Muscle layer of colon (tissue), 2 donors: Measurements from ENCODE around the gene ZNF599.

Experiments used
- H3K27ac ChIP-seq: one replicate; pipeline ENCODE4 v1.7.0; 2013; ENCODE audit warnings: low read depth, mild to moderate bottlenecking, low read length, moderate library complexity
- H3K27me3 ChIP-seq, 2 donors: one replicate each; pipeline ENCODE4 v1.7.0; 2013; ENCODE audit warnings: low read length in 2 of 2, mild to moderate bottlenecking in 2 of 2; ENCODE audit not compliant: insufficient read depth in 2 of 2, control insufficient read depth in 1 of 2
- H3K36me3 ChIP-seq: one replicate; pipeline ENCODE4 v1.7.0; 2013; ENCODE audit warnings: mild to moderate bottlenecking, low read length; ENCODE audit not compliant: insufficient read depth
- H3K4me1 ChIP-seq: one replicate; pipeline ENCODE4 v1.7.0; 2013; ENCODE audit warnings: mild to moderate bottlenecking, low read length; ENCODE audit not compliant: insufficient read depth
- H3K4me3 ChIP-seq, 2 donors: one replicate each; pipeline ENCODE4 v1.7.0; 2013; ENCODE audit warnings: low read length in 2 of 2, low read depth in 1 of 2, mild to moderate bottlenecking in 1 of 2, moderate library complexity in 1 of 2
- H3K9ac ChIP-seq: one replicate; pipeline ENCODE4 v1.7.0; 2013; ENCODE audit warnings: low read length
- H3K9me3 ChIP-seq: one replicate; pipeline ENCODE4 v1.7.0; 2013; ENCODE audit warnings: mild to moderate bottlenecking, low read length
- donor health status: abdominal sarcoma.
- donor health status: Adenocarcinoma of cecum.

Gene ZNF599

GRCh38 chr19:34734537-34735103, 38.4 kb downstream of the ZNF599 start:
- Histone ChIP-seq H3K9ac (peak overlapping the region; percentile 88), H3K36me3 (peaks cover 30% of the 10 kb centered on the region), H3K4me1 (peaks cover 26% of the 10 kb centered on the region), H3K4me3 (peak overlapping the region; percentile 88 to 91), H3K9me3 (peaks cover 13% of the 10 kb centered on the region), H3K27me3 (no peaks in the 10 kb centered on the region), H3K27ac (peak overlapping the region; percentile 85)

GRCh38 chr19:34733746-34734536, 39.1 kb downstream of the ZNF599 start, which contains the start of gene ZNF181:
ZNF181 (plus strand) TSS chr19:34734243; CDS start chr19:34735038, 795 bp downstream.
- H3K9me3 ChIP-seq = peaks cover 7% of the 10 kb centered on the region
- peaks cover 26% of the 10 kb centered on the region for H3K4me1 ChIP-seq
- H3K27me3 ChIP-seq = no peaks in the 10 kb centered on the region
- peak within 1 kb of the TSS; percentile 88 for H3K9ac ChIP-seq
- peaks cover 23% of the 10 kb centered on the region for H3K36me3 ChIP-seq
- peak within 1 kb of the TSS; percentile 85 for H3K27ac ChIP-seq
- peak within 1 kb of the TSS; percentile 88 to 91 for H3K4me3 ChIP-seq

- Histone ChIP-seq H3K36me3 (peaks cover 18% of the 10 kb centered on the region), H3K9me3 (peaks cover 7% of the 10 kb centered on the region), H3K27ac (peak overlapping the region; percentile 85), H3K9ac (peak overlapping the region; percentile 88), H3K4me1 (peaks cover 26% of the 10 kb centered on the region), H3K27me3 (no peaks in the 10 kb centered on the region), H3K4me3 (peak overlapping the region; percentile 88 to 91)
Measured at GRCh38 chr19:34733266-34733745, 39.7 kb downstream of the ZNF599 start.

- Histone ChIP-seq H3K9me3 (peaks cover 3% of the 10 kb centered on the region), H3K9ac (no peak overlapping the region), H3K4me3 (peak overlapping the region; percentile 88 to 91), H3K27ac (peak overlapping the region; percentile 85), H3K36me3 (peaks cover 12% of the 10 kb centered on the region), H3K27me3 (no peaks in the 10 kb centered on the region), H3K4me1 (peaks cover 26% of the 10 kb centered on the region)
Measured at GRCh38 chr19:34732612-34733211, 40.3 kb downstream of the ZNF599 start.

GRCh38 chr19:34731964-34732363, 41.1 kb downstream of the ZNF599 start:
- no peak overlapping the region for H3K27ac ChIP-seq
- H3K9me3 ChIP-seq = no peaks in the 10 kb centered on the region
- H3K4me1 ChIP-seq = peaks cover 26% of the 10 kb centered on the region
- no peak overlapping the region for H3K4me3 ChIP-seq
- no peaks in the 10 kb centered on the region for H3K27me3 ChIP-seq
- no peak overlapping the region for H3K9ac ChIP-seq
- peaks cover 8% of the 10 kb centered on the region for H3K36me3 ChIP-seq

- no peak overlapping the region for H3K4me3 ChIP-seq
- no peaks in the 10 kb centered on the region for H3K27me3 ChIP-seq
- peaks cover 7% of the 10 kb centered on the region for H3K36me3 ChIP-seq
- no peak overlapping the region for H3K9ac ChIP-seq
- H3K27ac ChIP-seq = no peak overlapping the region
- H3K4me1 ChIP-seq = peaks cover 24% of the 10 kb centered on the region
- no peaks in the 10 kb centered on the region for H3K9me3 ChIP-seq
Measured at GRCh38 chr19:34731019-34731829, 41.8 kb downstream of the ZNF599 start.

- Histone ChIP-seq H3K4me3 (no peak overlapping the region), H3K9me3 (no peaks in the 10 kb centered on the region), H3K36me3 (no peaks in the 10 kb centered on the region), H3K4me1 (no peaks in the 10 kb centered on the region), H3K27ac (no peak overlapping the region), H3K9ac (no peak overlapping the region), H3K27me3 (no peaks in the 10 kb centered on the region)
Measured at GRCh38 chr19:34725400-34725799, 47.6 kb downstream of the ZNF599 start.

GRCh38 chr19:34722353-34722752, 50.7 kb downstream of the ZNF599 start:
- Histone ChIP-seq H3K9ac (no peak overlapping the region), H3K9me3 (no peaks in the 10 kb centered on the region), H3K4me3 (no peak overlapping the region), H3K27me3 (no peaks in the 10 kb centered on the region), H3K4me1 (no peaks in the 10 kb centered on the region), H3K36me3 (no peaks in the 10 kb centered on the region), H3K27ac (no peak overlapping the region)

- H3K4me3 ChIP-seq = no peak overlapping the region
- H3K27ac ChIP-seq = no peak overlapping the region
- no peaks in the 10 kb centered on the region for H3K36me3 ChIP-seq
- peaks cover 4% of the 10 kb centered on the region for H3K9me3 ChIP-seq
- no peaks in the 10 kb centered on the region for H3K4me1 ChIP-seq
- H3K9ac ChIP-seq = no peak overlapping the region
- no peaks in the 10 kb centered on the region for H3K27me3 ChIP-seq
Measured at GRCh38 chr19:34715357-34715756, 57.7 kb downstream of the ZNF599 start.

GRCh38 chr19:34713262-34713637, 59.8 kb downstream of the ZNF599 start:
- Histone ChIP-seq H3K9me3 (peaks cover 4% of the 10 kb centered on the region), H3K4me3 (no peak overlapping the region), H3K27ac (no peak overlapping the region)

More at GRCh38 chr19:34713262-34713637, 59.8 kb downstream of the ZNF599 start:
- Histone ChIP-seq H3K36me3 (no peaks in the 10 kb centered on the region), H3K27me3 (no peaks in the 10 kb centered on the region), H3K4me1 (no peaks in the 10 kb centered on the region), H3K9ac (no peak overlapping the region)
